Renal cortex interstitium (tissue), 11 donors: ENCODE data around the gene TNNI2. TPM values are rescaled to one million over a fixed set of nuclear protein-coding genes. Genes with fewer than 3 reads are reported as not detected.
"Not testable (repeated sequence)": the region's sequence is repeated elsewhere in the genome, so short reads cannot be mapped to it uniquely, and the experiment has no call there.

Experiments
- DNase-seq, 11 donors: peaks; one replicate each; pipeline ENCODE4 v3.0.0-alpha.2; 2013; ENCODE audit warnings: low read depth in 9 of 11, low spot score in 4 of 11; ENCODE audit errors: extremely low read depth in 1 of 11
- polyA plus RNA-seq, 3 donors: library from polyadenylated mRNA; unstranded; fragments of 120-200 nt; gene quantifications; one replicate each; pipeline ENCODE4 v1.2.1, GENCODE V29; 2013; ENCODE audit not compliant: insufficient read length in 3 of 3

Gene TNNI2
- polyA plus RNA-seq, 3 donors: 0.45 to 6.1 (median 0.53) TPM

DNA sequence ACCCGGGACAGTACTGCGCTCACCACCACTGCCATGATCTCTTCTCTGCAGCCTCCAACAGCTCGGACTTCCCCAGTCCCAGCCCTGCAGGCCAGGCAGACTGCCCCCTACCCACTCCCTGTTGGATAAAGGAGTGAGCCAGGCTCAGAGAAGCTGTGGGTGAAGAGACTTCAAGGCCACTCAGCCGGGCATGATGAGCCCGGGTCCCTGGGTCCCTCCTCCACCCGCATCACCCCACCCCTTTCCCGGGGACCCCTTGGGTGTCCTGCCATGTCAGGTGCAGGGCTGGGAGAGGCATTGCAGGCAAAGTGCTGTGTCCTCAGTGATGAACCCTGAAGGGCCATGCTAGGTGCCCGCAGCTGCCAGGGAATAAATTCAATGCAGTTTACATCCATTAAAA, 28.6 kb downstream of the TNNI2 start:
- DNase-seq: no peak

DNA sequence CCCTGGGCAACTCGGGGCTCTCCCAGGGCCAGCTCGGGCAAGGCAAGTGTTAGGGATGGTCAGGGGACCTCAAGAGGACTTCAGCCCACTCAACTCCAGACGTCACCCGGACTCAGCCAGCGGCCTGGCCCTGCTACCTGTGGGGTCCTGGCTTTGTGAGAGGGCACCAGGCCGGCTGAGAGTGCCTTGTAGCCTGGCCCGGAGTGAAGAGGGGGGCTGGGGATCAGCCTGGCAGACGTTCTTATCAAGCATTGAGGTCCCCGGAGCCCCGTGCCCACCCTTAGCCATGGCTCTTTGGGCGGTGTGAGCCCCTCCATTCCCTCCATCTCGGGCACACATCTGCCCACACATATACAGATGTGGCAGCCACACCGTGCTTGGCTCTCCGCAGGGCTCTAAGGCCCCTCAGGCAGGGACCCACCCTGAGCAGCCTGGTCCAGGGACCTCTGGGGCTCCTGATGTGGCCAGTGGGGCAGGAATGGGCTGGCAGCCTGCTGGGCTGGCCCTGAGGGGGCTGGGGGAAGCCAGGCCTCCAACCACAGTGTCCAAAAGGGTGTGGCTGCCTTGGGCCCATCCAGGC, 29.4 kb downstream of the TNNI2 start:
- no peak for DNase-seq

DNA sequence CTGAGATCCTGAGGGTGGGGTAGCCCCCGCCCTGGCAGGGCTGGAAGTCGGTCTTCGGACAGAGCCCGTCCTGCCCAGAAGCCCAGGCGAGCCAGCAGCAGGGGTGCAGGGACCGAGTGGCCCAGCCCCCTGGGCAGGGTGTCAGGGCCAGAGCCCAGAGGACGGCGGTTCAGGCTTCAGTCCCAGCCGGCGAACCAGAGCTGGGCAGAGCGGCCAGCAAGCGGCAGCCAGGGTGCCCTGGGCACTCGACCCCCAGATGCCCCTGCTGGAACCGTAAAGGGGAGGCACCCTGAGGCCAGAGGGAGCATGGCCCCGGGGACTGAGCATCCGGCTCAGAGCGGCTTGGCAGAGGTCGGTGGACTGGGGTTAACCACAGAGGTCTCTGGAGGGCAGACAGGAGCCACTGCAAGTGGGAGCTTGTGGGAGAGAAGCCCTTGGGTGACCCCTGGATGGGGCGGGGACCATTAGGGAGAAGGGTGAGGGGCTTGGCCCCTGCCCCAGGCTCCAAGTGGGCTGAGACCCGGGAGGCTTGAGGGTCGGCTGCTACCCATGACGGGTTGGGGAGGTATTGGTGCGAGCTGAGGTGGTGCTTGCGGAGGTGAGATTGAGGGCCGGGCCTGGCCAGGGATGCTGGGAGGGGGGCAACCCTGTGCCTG, 30.0 kb downstream of the TNNI2 start:
- no peak for DNase-seq

DNA sequence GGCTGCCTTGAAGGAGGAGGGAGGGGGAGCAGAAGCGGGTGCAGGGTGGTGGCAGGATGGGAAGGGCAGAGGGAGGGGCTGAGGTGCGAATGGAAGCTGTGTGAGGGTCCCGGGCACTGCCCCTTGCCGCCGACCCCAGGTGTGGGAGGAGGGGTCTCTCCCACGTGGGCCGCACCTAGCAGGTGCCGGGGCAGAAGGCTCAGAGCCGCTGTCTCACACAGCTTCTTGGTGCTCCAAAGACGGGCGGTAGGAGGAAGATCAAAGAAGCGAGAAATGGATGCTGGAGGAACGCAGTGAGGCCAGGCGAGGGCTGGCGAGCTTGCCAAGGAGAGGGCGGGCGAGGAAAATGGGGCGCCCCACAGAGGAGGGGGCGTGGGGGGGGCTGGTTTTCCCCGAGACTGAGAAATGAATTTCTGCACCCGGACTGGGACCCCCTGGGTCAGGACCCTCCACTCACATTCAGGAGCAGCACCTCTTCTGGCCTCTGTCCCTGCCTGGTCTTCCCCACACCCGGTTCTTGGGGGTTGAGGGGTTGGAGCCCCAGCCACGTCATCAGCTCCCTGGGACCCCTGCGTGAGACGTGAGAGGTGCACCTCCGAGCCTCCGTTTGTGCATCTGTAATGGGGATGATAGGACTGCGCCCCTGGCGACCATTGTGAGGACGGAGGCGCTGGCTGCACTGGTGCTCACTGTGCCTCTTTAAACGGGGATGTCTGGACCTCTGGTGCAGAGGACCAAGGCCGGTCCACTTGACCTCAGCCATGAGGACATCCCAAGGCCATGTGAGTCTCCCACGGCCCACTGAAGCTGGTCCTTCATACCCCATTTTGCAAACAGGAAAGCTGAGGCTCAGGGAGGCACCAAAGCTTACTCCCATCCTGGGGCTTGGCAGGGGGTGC, 30.9 kb downstream of the TNNI2 start:
- DNase-seq: no peak

DNA sequence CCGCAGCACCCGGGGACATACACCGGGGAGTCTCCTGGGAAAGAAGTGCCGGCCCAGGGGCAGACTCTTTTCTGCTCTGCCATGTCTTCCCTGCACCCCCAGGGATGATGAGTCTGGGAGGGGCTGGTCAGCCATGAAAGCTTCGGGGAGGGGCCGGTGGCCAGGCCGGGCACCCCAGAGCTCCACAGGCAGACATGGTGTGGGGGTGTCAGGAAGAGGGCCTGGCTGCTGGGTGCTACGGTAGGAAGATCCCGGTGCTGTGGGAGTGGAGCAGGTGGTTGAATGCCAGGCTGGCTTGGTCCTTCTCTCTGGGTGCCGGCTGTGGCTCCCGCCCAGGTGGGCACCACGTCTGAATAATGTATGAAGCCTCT, 31.5 kb downstream of the TNNI2 start:
- DNase-seq: no peak

DNA sequence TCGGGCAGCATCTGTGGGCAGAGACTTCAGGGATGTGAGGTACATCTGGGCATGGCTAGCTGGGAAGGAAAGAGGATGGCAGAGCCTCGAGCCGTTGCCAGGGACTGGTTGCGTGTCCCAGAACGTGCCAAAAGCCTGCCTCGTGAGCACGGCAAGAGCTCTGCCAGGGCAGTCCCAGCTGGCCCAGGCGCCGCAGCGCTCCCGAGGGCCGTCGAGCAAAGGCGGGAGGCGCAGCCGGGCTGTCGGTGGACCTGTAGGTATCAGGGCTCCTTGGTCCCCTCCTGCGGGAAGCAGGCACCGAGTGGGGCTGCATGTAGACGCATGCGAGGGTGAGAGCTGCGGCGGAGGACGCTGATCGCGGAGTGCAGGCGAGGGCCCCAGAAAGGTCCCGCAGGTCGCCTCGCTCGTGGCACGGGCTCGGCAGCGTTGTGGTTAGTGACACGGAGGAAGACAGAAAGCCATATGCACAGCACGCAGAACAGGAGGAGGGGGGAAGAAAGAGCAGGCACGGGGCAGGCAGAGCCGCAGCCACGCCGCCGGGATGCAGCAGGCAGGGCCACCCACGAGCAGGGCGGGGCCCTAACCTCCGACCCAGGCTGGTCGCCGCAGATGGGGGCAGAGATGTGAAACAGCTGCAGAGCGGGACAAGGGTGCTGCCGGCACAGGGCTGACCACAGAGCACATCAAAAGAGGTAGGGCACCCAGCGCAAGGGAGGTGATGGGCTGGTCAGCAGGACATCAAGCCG, 32.1 kb downstream of the TNNI2 start:
- no peak for DNase-seq

DNA sequence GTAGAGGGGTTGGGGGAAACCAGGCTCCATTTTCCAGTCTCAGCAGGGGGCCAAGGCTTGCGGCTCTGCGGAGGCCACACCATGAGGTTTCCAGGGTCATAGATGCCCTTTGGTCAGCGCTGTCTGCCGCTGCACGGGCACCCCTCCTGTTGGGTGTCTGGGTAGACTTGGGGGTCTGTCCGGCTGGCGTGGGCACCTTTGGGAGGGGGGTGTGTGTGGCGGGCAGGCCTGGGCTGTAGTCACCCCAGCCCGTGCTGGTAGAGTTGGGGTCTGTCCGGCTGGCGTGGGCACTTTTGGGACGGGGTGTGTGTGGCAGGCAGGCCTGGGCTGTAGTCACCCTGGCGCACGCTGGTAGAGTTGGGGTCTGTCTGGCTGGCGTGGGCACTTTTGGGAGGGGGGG, 32.8 kb downstream of the TNNI2 start:
- DNase-seq: no peak

DNA sequence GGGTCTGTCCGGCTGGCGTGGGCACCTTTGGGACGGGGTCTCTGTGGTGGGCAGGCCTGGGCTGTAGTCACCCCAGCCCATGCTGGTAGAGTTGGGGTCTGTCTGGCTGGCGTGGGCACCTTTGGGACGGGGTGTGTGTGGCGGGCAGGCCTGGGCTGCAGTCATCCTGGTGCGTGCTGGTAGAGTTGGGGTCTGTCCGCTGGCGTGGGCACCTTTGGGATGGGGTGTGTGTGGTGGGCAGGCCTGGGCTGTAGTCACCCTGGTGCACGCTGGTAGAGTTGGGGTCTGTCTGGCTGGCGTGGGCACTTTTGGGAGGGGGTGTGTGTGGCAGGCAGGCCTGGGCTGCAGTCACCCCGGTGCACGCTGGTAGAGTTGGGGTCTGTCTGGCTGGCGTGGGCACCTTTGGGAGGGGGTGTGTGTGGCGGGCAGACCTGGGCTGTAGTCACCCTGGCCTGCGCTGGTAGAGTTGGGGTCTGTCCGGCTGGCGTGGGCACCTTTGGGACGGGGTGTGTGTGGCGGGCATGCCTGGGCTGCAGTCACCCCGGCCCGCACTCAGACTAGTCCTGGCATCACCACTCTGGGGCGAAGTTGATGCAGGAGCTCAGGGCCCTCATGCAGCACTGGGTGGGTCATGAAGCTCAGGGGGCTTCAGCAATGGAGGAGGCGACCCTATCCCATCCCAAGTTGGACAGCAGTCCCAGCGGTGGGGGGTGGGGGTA, 33.6 kb downstream of the TNNI2 start:
- DNase-seq: no peak

DNA sequence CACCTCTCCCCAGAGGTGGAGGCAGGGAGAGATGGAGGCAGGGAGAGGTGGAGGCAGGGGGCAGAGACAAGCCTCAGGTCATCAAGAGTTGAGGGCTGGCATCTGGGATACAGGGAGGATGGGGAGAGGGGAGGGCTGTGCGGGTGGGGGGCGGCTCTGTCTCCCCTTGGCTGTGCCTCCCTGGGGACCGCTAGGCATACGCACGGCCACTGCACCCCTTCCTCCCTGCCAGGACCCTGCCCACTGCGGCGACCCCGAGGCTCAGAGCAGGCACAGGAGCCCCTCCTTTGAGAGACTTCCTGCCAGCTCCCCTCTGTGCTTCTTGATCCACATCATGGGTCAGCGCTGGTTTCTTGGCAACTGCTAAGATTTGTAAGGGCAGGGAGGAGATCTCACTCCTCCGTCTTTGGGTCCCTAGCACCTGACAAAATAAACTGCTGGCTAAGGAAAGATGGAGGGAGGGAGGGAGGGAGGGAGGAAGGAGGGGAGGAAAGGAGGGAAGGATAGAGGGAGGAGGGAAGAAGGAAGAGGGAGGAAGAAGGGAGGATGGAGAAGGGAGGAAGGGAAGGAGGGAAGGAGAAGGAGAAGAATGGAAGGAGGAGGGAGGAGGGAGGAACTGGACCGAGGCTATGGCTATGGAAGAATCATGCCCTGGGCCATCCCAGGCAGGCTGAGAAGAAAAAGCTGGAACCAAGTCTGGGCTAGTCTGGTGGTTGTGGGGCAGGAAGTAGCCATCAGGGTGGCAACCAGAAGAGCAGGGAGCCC, 34.4 kb downstream of the TNNI2 start:
- peak in 8 of 11 donors; percentile 73 to 86 (median 80) for DNase-seq

DNA sequence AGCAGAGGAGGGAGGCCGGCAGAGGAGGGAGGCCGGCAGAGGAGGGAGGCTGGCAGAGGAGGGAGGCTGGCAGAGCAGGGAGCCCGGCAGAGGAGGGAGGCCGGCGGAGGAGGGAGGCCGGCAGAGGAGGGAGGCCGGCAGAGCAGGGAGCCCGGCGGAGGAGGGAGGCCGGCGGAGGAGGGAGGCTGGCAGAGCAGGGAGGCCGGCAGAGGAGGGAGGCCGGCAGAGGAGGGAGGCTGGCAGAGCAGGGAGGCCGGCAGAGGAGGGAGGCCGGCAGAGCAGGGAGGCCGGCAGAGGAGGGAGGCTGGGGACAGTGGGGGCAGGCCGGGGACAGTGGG, 35.0 kb downstream of the TNNI2 start:
- DNase-seq: not testable (repeated sequence)

DNA sequence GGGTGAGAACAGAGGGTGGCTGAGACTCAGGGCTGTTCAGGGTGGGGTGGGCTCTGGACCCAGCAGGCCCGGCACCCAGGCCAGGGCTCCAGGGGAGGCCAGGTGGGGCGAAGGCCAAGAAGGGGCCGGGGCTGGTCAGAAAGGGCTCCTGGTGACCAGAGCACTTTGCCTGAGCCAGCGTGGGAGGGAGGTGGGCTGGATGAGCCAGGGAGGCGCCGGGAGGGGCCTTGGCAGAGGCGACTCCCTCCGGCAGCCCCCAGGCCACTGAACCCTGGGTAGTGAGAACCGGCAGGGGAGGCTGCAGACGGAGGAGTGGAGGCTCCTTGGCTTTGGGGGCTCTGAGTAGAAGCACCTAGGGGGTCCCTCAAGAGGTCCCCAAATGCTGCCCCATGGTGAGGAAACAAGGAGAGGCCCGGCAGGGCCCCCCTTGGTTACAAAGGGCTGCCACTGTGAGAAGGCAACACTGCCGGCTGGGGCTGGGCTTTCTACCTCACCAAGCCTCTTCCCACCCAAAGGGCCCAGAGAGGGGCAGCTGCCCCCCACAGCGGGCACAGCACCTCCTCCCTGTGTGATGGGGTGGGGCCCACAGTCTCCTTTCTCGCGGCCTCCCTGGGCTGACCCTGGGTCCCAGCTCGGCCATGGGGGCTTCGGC, 35.8 kb downstream of the TNNI2 start:
- DNase-seq: not testable (repeated sequence)

DNA sequence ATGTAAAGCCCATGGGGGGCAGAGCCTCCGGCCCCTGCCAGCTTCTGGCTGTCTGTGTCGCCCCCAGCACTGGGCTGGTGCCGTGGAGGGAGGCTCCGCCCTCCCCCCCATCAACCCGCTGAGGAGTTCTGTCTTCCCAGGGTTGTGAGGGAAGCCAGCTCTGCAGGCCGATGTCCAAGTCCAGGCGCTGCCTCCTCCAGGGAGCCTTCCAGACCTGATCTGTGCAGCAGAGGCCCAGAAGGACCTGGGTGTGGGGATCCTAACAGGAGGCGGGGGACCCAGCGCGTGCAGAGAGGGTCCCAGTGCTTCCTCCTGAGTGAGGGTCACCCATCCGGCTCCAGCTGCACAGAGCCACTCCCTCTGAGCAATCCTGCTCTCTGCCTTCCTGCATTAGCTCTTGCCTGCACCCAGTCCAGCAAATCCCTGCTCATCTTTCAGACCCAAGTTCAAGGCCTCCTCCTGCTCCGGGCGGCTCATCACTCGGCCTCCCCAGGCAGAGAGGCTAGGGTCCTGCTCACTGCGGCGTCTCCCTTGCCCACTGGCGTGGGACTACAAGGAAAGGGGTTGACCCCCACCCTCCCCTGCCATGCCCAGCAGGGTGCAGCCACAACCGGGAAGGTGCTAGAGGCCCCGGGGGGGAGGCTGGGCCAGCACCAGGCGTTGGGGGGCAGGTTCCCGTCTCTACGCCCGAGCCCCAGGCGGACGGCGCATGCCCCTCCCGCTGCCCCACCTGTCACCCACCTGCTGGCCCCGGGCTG, 36.5 kb downstream of the TNNI2 start:
- DNase-seq: no peak

DNA sequence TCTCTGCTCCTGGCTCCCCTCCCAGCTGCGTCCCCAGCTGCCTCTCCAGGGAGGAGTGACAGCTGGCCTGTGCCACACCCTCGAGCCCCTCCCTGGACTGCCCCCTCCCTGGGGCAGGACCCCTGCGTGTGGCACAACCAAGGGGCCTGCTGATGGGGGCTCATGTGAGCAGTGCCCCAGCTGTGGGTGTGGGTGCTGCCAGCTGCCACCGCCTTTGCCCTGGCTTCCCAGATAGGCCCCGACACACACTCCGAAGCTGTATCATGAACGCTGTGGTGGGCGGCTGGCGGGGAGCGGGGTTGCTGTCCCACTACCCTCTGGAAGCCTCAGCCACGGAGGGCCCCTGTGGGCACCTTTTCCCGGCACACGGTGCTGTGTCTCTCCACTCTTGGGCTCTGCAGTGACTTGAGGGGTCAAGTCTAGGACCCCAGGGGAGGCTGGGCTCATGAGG, 37.1 kb downstream of the TNNI2 start:
- not testable (repeated sequence) for DNase-seq

DNA sequence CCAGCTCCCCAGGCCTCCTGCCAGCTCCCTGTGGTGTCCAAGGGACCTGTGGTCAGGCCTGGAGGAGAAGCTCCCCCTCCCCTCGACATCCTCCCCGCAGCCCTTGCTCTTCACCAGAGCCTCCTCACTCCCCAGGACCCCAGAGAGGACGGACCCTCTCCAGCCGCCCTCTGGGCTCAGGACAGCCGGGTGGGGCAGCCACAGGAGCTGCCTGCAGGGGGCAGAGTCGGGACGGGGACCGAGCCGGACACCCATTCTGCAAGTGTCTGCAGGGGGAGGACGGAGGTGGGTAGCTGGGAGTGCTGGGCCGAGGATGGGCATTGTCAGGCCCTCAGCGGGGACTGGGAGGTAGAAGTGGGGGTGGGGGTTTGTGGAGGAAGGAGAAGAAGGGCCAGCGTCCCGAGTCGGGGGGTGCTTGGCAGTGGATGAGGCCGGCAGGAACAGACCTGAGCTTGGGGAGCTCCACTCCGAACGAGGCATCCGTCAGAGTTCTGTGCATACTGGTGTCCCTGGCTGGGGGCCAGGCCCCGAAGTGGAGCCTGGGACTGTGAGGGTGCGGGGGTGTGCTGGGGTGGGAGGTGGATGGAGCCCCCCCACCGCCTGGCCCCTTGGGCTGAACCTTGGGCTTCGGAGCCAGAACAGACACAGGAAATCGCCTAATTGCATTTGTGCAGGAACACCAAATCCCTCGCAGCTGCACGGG, 37.7 kb downstream of the TNNI2 start:
- no peak for DNase-seq

DNA sequence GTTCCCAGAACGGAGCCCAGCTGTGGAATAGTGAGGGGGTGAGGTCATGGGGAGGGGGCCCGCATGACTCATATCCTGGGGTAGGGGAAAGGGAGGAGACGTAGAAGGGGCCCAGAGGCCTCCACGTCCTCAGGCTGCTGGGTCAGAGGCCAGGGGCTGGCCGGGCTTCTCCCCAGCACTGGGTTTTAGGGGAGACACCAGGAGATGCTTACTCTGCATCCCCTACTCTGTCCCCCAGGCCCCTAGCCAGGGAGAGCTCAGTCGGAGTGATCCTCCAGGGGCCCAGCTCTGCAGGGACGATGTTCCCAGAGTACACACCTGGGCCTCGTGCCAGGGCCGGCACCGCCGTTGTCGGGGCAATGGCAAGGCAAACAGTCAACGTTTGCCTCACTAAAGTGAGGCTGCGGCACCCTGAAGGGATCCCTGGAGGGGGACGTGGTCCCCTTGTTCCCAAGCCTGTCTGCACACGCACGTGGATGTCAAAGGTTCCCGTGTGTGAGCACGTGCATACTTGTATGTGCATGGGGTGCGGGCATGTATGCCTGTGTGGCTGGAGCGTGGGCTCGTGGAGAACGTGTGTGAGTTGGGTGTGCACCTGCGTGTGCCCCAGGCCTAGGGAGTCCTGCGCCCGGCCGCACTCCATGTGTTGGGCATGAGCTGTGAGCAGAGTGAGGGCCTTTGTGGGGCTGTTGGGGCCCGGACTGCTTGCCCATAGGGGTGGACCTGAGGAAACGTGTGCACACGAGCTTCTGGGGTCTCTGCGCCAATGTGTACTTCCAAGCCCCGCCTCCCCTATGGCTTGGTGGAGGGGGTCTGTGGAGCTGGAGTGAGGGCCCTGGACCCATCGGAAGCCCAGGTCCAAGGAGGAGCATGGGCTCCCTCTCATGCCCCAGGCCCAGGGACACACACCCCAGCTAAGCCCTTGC, 38.7 kb downstream of the TNNI2 start:
- DNase-seq: no peak
